ENCODE results near the gene PSTPIP1. TPM values are rescaled to one million over a fixed set of nuclear protein-coding genes. Genes with fewer than 3 reads are reported as not detected.

PSTPIP1 gene
- total and polyA plus RNA-seq, 10 of the 15 experiments (the other 5 are each of a cell fraction or from before 2014, with no cell fraction given), result 0.50 to 29.3 (median 14.5) TPM

DNA sequence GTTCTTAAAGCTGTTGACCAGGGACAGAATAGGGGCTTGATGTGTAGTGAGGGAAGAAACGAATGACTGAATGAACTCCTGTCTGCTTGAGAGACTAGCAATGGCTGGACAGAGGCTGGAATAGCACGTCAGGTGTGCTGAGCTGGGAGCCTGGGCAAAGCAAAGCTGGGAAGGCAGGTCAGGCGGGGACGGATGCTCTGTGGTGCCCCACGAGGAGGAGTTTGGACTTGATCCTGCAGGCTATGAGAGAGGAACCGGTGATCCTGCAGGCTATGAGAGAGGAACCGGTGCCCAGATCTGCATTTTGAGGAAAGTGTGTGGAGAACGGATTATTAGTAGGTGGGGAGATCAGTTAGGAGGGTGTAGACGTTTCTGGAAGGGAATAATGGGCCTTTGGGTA, 31.3 kb upstream of the PSTPIP1 start:
- POLR2A ChIA-PET, result no interaction called here
- H3K36me3 ChIP-seq (ENCODE audit: control insufficient read depth in 2 of 2, insufficient read depth in 2 of 2, low read length in 1 of 2), result no peaks in the 10 kb centered on the region

More for the DNA sequence above, 31.3 kb upstream of the PSTPIP1 start:
- ATAC-seq (no peak), DNase-seq (ENCODE audit: low read depth, low spot score) (no peak), FAIRE-seq (no peak)
- in situ Hi-C loops (cut with MboI) (no loop called here), intact Hi-C loops (cut with micrococcal nuclease; ENCODE audit: unreplicated experiment) (no loop called here)
- Histone ChIP-seq H3K9ac (ENCODE audit: control insufficient read depth, insufficient read depth, low read length) (no peak overlapping the region), H3K9me3 (replicated peaks; ENCODE audit: control insufficient read depth, insufficient read depth, low read length) (no peaks in the 10 kb centered on the region), H3K4me1 (ENCODE audit: control insufficient read depth, insufficient read depth, low read length) (no peaks in the 10 kb centered on the region), H3K4me3 (no peak overlapping the region), H3K4me2 (ENCODE audit: control insufficient read depth, insufficient read depth) (no peak overlapping the region), H3K27me3 (replicated peaks in 1 of 2; ENCODE audit: control insufficient read depth in 2 of 2, insufficient read depth in 2 of 2, low read length in 1 of 2) (peaks cover 0 to 1% of the 10 kb centered on the region in 2 experiments; a peak in 1 of 4 replicates), H3K27ac (ENCODE audit: control insufficient read depth, insufficient read depth) (no peak overlapping the region), H2AFZ (ENCODE audit: control insufficient read depth, low read depth, low read length) (no peak overlapping the region), H4K20me1 (ENCODE audit: control insufficient read depth, insufficient read depth) (no peaks in the 10 kb centered on the region), H3K79me2 (ENCODE audit: control insufficient read depth, insufficient read depth, low read length) (no peaks in the 10 kb centered on the region)
- BruUV-seq (replicated peaks), result no TSS peak
- TF ChIP-seq KDM1A (IDR thresholded peaks at IDR 0.05; ENCODE audit: borderline replicate concordance) (no peak), TCF7 (IDR thresholded peaks at IDR 0.05; ENCODE audit: borderline replicate concordance) (no peak), MEF2A (IDR thresholded peaks at IDR 0.05; ENCODE audit: insufficient read depth, low read depth, low read length) (no peak), ESRRA (IDR thresholded peaks at IDR 0.05; ENCODE audit: low read length) (no peak), EGR1 (IDR thresholded peaks at IDR 0.05; ENCODE audit: borderline replicate concordance in 1 of 2, low read depth in 2 of 2, low read length in 2 of 2) (no peak), ZNF274 (IDR thresholded peaks at IDR 0.05; ENCODE audit: insufficient read depth, insufficient read length) (no peak), BMI1 (IDR thresholded peaks at IDR 0.05; ENCODE audit: borderline replicate concordance) (no peak), GATAD2B (conservative IDR thresholded peaks at IDR 0.05; ENCODE audit: low read depth) (no peak)
- TF ChIP-seq, protein P1, sequence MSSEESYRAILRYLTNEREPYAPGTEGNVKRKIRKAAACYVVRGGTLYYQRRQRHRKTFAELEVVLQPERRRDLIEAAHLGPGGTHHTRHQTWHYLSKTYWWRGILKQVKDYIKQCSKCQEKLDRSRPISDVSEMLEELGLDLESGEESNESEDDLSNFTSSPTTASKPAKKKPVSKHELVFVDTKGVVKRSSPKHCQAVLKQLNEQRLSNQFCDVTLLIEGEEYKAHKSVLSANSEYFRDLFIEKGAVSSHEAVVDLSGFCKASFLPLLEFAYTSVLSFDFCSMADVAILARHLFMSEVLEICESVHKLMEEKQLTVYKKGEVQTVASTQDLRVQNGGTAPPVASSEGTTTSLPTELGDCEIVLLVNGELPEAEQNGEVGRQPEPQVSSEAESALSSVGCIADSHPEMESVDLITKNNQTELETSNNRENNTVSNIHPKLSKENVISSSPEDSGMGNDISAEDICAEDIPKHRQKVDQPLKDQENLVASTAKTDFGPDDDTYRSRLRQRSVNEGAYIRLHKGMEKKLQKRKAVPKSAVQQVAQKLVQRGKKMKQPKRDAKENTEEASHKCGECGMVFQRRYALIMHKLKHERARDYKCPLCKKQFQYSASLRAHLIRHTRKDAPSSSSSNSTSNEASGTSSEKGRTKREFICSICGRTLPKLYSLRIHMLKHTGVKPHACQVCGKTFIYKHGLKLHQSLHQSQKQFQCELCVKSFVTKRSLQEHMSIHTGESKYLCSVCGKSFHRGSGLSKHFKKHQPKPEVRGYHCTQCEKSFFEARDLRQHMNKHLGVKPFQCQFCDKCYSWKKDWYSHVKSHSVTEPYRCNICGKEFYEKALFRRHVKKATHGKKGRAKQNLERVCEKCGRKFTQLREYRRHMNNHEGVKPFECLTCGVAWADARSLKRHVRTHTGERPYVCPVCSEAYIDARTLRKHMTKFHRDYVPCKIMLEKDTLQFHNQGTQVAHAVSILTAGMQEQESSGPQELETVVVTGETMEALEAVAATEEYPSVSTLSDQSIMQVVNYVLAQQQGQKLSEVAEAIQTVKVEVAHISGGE (CRISPR knock-in tag; IDR thresholded peaks at IDR 0.05), result no peak
- TF ChIP-seq, protein P2, sequence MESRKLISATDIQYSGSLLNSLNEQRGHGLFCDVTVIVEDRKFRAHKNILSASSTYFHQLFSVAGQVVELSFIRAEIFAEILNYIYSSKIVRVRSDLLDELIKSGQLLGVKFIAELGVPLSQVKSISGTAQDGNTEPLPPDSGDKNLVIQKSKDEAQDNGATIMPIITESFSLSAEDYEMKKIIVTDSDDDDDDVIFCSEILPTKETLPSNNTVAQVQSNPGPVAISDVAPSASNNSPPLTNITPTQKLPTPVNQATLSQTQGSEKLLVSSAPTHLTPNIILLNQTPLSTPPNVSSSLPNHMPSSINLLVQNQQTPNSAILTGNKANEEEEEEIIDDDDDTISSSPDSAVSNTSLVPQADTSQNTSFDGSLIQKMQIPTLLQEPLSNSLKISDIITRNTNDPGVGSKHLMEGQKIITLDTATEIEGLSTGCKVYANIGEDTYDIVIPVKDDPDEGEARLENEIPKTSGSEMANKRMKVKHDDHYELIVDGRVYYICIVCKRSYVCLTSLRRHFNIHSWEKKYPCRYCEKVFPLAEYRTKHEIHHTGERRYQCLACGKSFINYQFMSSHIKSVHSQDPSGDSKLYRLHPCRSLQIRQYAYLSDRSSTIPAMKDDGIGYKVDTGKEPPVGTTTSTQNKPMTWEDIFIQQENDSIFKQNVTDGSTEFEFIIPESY (IDR thresholded peaks at IDR 0.05), result no peak
- TF ChIP-seq, protein P3, sequence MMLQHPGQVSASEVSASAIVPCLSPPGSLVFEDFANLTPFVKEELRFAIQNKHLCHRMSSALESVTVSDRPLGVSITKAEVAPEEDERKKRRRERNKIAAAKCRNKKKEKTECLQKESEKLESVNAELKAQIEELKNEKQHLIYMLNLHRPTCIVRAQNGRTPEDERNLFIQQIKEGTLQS (IDR thresholded peaks at IDR 0.05; ENCODE audit: borderline replicate concordance, extremely low read depth, low read depth, low read length), result no peak
- TF ChIP-seq, protein P4, sequence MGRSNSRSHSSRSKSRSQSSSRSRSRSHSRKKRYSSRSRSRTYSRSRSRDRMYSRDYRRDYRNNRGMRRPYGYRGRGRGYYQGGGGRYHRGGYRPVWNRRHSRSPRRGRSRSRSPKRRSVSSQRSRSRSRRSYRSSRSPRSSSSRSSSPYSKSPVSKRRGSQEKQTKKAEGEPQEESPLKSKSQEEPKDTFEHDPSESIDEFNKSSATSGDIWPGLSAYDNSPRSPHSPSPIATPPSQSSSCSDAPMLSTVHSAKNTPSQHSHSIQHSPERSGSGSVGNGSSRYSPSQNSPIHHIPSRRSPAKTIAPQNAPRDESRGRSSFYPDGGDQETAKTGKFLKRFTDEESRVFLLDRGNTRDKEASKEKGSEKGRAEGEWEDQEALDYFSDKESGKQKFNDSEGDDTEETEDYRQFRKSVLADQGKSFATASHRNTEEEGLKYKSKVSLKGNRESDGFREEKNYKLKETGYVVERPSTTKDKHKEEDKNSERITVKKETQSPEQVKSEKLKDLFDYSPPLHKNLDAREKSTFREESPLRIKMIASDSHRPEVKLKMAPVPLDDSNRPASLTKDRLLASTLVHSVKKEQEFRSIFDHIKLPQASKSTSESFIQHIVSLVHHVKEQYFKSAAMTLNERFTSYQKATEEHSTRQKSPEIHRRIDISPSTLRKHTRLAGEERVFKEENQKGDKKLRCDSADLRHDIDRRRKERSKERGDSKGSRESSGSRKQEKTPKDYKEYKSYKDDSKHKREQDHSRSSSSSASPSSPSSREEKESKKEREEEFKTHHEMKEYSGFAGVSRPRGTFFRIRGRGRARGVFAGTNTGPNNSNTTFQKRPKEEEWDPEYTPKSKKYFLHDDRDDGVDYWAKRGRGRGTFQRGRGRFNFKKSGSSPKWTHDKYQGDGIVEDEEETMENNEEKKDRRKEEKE (IDR thresholded peaks at IDR 0.05), result no peak
- ChIA-PET SMC1A (ENCODE audit: uncharacterized antibody, unreplicated experiment) (interaction anchor here (1.0 to 1.6 kb wide), 5 partner anchors 8 to 68 kb away, joined by 3 to 7 read pairs (median 3); no protein-coding TSS in a partner anchor), CTCF (interaction anchor here (0.6 to 2.8 kb wide), 5 partner anchors 10 to 580 kb away, joined by 3 to 15 read pairs (median 6); no protein-coding TSS in a partner anchor), RAD21 (ENCODE audit: unreplicated experiment) (interaction anchor here (1.4 to 2.1 kb wide), 2 partner anchors 10 to 67 kb away, joined by 4 to 5 read pairs; no protein-coding TSS in a partner anchor)
- 31% methylated on average over 9 of the region's 9 CpGs for WGBS (ENCODE audit: insufficient coverage, insufficient replicate concordance, low lambda C conversion rate, missing lambda C conversion rate)
